Sigmoid colon (tissue), 7 donors: ENCODE data around the gene SLC9A1. TPM values are rescaled to one million over a fixed set of nuclear protein-coding genes. Genes with fewer than 3 reads are reported as not detected.

Experiments
- DNase-seq: peaks from one replicate; pipeline ENCODE4 v3.0.0-alpha.2; 2019
- H3K27ac ChIP-seq, 4 donors: fragments of 200-600 bp; sonication (generic); one replicate each; pipeline ENCODE4 v1.5.1; 2016 to 2019; ENCODE audit warnings: mild to moderate bottlenecking in 1 of 4
- H3K27me3 ChIP-seq, 3 donors: fragments of 200-600 bp; sonication (generic); one replicate each; pipeline ENCODE4 v1.5.1; 2019; ENCODE audit warnings: mild to moderate bottlenecking in 1 of 3
- H3K36me3 ChIP-seq, 4 donors: fragments of 200-600 bp; sonication (generic); one replicate each; pipeline ENCODE4 v1.5.1; 2016 to 2019
- H3K4me1 ChIP-seq, 4 donors: fragments of 200-600 bp; sonication (generic); one replicate each; pipeline ENCODE4 v1.5.1; 2017 to 2019
- H3K4me3 ChIP-seq, 4 donors: fragments of 200-600 bp; sonication (generic); one replicate each; pipeline ENCODE4 v1.5.1; 2017 to 2019; ENCODE audit warnings: mild to moderate bottlenecking in 2 of 4, moderate library complexity in 1 of 4
- H3K9me3 ChIP-seq, 4 donors: fragments of 200-600 bp in 3 of 4; sonication (generic) in 3 of 4; one replicate each; pipeline versions ENCODE4 v1.5.1 to v1.6.1; 2013 to 2019
- EP300 ChIP-seq, 4 donors: sonication (generic); formaldehyde crosslinking; IDR thresholded peaks; one replicate each; pipeline ENCODE4 v1.6.1; 2017; ENCODE audit warnings: antibody characterized with exemption in 4 of 4
- POLR2A ChIP-seq, 2 donors: fragments of 450-650 bp; IDR thresholded peaks; one replicate each; pipeline ENCODE4 v1.6.1; 2016; ENCODE audit warnings: antibody characterized with exemption in 2 of 2, mild to moderate bottlenecking in 2 of 2, moderate library complexity in 2 of 2
- POLR2AphosphoS5 ChIP-seq, 4 donors: sonication (generic); formaldehyde crosslinking; IDR thresholded peaks; one replicate each; pipeline ENCODE4 v1.6.1; 2017; ENCODE audit warnings: antibody characterized with exemption in 4 of 4
- WGBS, 2 donors: extraction: QIAGEN DNeasy Blood & Tissue Kit; methylation state at CpG; one replicate each; pipeline ENCODE4 v1.1.7; 2013; 5-methylcytosine and 5-hydroxymethylcytosine counted together
- intact Hi-C: fragments of 100-400 bp; cut with DNase I; formaldehyde crosslinking; loops from one replicate; pipeline ENCODE4 v1.15.1; 2023
- polyA plus RNA-seq, 3 donors: library from polyadenylated mRNA; stranded (reverse); fragments of 200-250 nt; gene quantifications; one replicate each; pipeline ENCODE4 v1.2.3, GENCODE V29; 2013
- total RNA-seq, 4 donors: library from RNA; depleted of rRNA; stranded (reverse); fragments of >200 nt; gene quantifications; one replicate each; pipeline ENCODE4 v1.1.0, GENCODE V29; 2016
- TF ChIP-seq, protein P1 (sequence below), 4 experiments: fragments of 450-650 bp in 3 of 4; fragments of 200-600 bp in 1 of 4; IDR thresholded peaks; one replicate each; pipeline ENCODE4 v1.5.1; 2016 to 2019; ENCODE audit warnings: antibody characterized with exemption in 4 of 4, mild to moderate bottlenecking in 3 of 4, moderate library complexity in 2 of 4
- donor health status: healthy with polysubstance abuse.
- donor health status: Bipolar disorder and iron deficiency.
- donor health status: healthy.

The SLC9A1 gene
- total and polyA plus RNA-seq, 7 donors, result 6.0 to 64.4 (median 12.8) TPM

DNA sequence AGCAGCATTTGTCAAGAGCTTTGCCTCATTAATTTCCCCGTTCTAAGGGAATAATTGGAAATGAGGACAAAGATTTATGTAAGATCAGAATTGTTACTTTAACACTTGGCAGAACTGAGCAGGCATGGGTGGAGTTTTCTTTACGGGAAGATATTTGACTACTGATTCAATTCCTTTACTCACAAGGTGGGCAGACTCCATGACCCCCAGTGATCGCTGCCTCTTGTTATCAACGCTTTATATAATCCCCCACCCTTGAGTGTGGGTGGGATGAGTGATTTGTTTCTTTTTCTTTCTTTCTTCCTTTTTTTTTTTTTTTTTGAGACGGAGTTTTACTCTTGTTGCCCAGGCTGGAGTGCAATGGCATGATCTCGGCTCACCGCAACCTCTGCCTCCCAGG is 77.0 kb downstream of the SLC9A1 start:
- Histone ChIP-seq H3K27ac (no peak overlapping the region), H3K4me1 (no peaks in the 10 kb centered on the region), H3K9me3 (no peaks in the 10 kb centered on the region), H3K27me3 (no peaks in the 10 kb centered on the region), H3K36me3 (no peaks in the 10 kb centered on the region), H3K4me3 (no peak overlapping the region)
- 27 to 52% methylated on average over 5 of the region's 7 CpGs for WGBS, 2 donors
- intact Hi-C loops, result no loop called here
- no peak for DNase-seq
- TF ChIP-seq POLR2A (IDR thresholded peaks at IDR 0.05), result no peak
- no peak for TF ChIP-seq POLR2AphosphoS5 (IDR thresholded peaks at IDR 0.05)
- TF ChIP-seq, protein P1, sequence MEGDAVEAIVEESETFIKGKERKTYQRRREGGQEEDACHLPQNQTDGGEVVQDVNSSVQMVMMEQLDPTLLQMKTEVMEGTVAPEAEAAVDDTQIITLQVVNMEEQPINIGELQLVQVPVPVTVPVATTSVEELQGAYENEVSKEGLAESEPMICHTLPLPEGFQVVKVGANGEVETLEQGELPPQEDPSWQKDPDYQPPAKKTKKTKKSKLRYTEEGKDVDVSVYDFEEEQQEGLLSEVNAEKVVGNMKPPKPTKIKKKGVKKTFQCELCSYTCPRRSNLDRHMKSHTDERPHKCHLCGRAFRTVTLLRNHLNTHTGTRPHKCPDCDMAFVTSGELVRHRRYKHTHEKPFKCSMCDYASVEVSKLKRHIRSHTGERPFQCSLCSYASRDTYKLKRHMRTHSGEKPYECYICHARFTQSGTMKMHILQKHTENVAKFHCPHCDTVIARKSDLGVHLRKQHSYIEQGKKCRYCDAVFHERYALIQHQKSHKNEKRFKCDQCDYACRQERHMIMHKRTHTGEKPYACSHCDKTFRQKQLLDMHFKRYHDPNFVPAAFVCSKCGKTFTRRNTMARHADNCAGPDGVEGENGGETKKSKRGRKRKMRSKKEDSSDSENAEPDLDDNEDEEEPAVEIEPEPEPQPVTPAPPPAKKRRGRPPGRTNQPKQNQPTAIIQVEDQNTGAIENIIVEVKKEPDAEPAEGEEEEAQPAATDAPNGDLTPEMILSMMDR (IDR thresholded peaks at IDR 0.05), result no peak
- TF ChIP-seq EP300 (IDR thresholded peaks at IDR 0.05), result no peak

DNA sequence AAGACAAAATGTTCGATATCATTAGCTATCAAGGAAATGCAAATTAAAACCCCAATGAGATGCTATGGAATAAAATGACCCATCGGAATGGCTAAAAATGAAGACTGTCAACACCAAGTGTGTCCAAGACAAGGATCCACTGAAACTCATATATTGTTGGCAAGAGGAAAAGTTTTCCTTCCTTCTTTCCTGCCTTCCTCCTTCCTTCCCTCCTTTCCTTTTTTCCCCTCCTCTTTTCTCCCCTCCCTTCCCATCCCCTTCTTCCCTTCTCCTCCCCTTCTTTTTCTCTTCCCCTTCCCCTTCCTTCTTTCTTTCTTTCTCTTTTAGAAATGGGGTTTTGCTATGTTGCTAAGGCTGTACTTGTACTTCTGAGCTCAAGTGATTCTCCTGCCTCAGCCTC is 78.1 kb downstream of the SLC9A1 start:
- Histone ChIP-seq H3K27ac (no peak overlapping the region), H3K36me3 (no peaks in the 10 kb centered on the region), H3K4me3 (no peak overlapping the region), H3K27me3 (no peaks in the 10 kb centered on the region), H3K4me1 (no peaks in the 10 kb centered on the region), H3K9me3 (no peaks in the 10 kb centered on the region)
- intact Hi-C loops, result no loop called here
- WGBS, 2 donors, result 94 to 99% methylated on average over 2 of the region's 2 CpGs
- TF ChIP-seq, protein P1 (IDR thresholded peaks at IDR 0.05), result no peak
- TF ChIP-seq POLR2AphosphoS5 (IDR thresholded peaks at IDR 0.05) (no peak), EP300 (IDR thresholded peaks at IDR 0.05) (no peak), POLR2A (IDR thresholded peaks at IDR 0.05) (no peak)
- no peak for DNase-seq

DNA sequence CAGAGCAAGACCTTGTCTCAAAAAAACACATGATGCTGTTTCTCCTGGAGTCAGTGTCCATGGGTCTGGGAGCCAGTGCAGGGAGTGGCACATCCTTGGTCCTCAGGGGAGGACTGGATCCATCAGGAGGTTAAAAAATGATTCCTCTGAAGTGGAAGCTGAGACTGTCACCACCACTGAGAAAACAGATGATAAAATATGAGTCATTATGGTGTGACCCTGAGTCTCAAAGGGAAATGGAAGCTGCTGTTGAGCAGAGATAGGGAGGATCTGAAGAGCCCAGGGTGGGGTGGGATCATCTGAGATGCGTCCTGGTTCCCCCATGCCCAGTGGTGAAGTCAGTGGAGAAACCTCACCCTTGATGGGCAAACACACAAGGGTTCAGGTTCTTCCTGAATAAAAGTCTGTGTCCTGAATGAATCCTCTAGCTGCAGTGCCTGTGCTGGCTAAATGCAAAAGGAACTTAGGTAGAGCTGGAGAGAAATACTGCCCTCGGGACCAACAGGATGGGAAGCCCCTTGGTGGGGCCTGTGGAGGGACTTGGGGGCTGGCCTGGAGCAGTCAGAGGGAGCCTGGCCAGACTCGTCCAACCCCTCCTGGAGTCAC is 80.6 kb downstream of the SLC9A1 start:
- H3K27me3 ChIP-seq, result no peaks in the 10 kb centered on the region
- H3K36me3 ChIP-seq, result no peaks in the 10 kb centered on the region
- TF ChIP-seq EP300 (IDR thresholded peaks at IDR 0.05) (no peak), POLR2A (IDR thresholded peaks at IDR 0.05) (no peak), POLR2AphosphoS5 (IDR thresholded peaks at IDR 0.05) (no peak)
- TF ChIP-seq, protein P1 (IDR thresholded peaks at IDR 0.05), result no peak
- intact Hi-C loops, result no loop called here
- no peaks in the 10 kb centered on the region for H3K4me1 ChIP-seq
- no peak overlapping the region for H3K4me3 ChIP-seq
- no peaks in the 10 kb centered on the region for H3K9me3 ChIP-seq
- 65 to 71% methylated on average over 3 of the region's 3 CpGs for WGBS, 2 donors
- DNase-seq, result no peak
- H3K27ac ChIP-seq, result no peak overlapping the region

DNA sequence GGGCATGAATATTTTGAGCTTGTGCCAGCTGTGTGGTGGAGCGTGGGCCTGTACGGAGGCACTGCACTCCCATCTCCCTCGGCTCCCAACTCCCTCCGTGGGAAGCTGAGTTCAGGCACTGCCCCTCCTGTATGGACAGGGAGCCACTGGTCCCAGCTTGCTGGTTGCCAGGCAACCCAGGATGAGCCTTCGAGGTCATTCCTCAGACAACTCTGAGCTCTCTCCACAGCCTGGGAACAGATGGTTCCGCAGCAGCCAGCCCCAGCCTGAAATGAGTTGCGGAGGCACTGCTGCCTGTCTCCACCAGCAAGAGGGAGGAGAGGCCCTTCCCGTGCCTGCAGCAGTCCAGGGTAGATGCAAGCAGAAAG is 83.9 kb downstream of the SLC9A1 start:
- intact Hi-C loops, result no loop called here
- no peak overlapping the region for H3K4me3 ChIP-seq
- H3K36me3 ChIP-seq, result no peaks in the 10 kb centered on the region
- no peaks in the 10 kb centered on the region for H3K27me3 ChIP-seq
- no peak for TF ChIP-seq POLR2A (IDR thresholded peaks at IDR 0.05)
- TF ChIP-seq, protein P1 (IDR thresholded peaks at IDR 0.05), result no peak
- TF ChIP-seq POLR2AphosphoS5 (IDR thresholded peaks at IDR 0.05), result no peak
- no peak for TF ChIP-seq EP300 (IDR thresholded peaks at IDR 0.05)
- no peak overlapping the region for H3K27ac ChIP-seq
- no peaks in the 10 kb centered on the region for H3K4me1 ChIP-seq
- WGBS, 2 donors, result 40 to 56% methylated on average over 8 of the region's 8 CpGs
- H3K9me3 ChIP-seq, result no peaks in the 10 kb centered on the region
- DNase-seq, result no peak
